ENCODE results near the gene HRK.

DNA sequence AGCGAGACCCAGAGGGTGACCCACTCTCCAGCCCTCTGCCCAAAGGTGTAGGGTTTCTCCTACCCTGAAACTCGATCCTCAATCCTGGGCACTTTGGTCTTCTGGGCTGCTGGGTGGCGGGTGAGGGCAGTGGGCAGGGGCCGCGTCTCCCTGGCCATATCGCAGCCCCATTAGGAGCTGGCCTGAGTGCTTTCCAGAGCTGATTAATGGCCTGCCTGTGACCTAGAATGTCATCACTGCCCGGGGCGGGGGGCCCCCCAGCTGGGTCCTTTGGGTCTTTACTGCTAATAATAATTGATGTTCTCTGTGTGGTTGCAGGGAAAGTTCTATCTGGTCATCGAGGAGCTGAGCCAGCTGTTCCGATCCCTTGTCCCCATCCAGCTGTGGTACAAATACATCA, 47.8 kb downstream of the HRK start:
- TF ChIP-seq, protein P1, sequence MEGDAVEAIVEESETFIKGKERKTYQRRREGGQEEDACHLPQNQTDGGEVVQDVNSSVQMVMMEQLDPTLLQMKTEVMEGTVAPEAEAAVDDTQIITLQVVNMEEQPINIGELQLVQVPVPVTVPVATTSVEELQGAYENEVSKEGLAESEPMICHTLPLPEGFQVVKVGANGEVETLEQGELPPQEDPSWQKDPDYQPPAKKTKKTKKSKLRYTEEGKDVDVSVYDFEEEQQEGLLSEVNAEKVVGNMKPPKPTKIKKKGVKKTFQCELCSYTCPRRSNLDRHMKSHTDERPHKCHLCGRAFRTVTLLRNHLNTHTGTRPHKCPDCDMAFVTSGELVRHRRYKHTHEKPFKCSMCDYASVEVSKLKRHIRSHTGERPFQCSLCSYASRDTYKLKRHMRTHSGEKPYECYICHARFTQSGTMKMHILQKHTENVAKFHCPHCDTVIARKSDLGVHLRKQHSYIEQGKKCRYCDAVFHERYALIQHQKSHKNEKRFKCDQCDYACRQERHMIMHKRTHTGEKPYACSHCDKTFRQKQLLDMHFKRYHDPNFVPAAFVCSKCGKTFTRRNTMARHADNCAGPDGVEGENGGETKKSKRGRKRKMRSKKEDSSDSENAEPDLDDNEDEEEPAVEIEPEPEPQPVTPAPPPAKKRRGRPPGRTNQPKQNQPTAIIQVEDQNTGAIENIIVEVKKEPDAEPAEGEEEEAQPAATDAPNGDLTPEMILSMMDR (conservative IDR thresholded peaks at IDR 0.05): no peak
- TF ChIP-seq ZFX (IDR thresholded peaks at IDR 0.05): no peak

Measured in C4-2B (cell line).